Measurements from ENCODE around the gene DARS1. TPM values are rescaled to one million over a fixed set of nuclear protein-coding genes. Genes with fewer than 3 reads are reported as not detected.

DARS1 gene
- total and polyA plus RNA-seq, 2 experiments from 2014 or later, result 115 to 148 TPM

GRCh38 chr2:136022396-136023146, 37.1 kb upstream of the DARS1 start:
- Mint-ChIP-seq H3K4me3 (no peak overlapping the region), H3K27ac (no peak overlapping the region), H3K27me3 (ENCODE audit: insufficient read depth, low read depth, poor library complexity) (peaks cover 5% of the 10 kb centered on the region), H3K4me1 (peaks cover 23% of the 10 kb centered on the region), H3K36me3 (ENCODE audit: low read depth) (no peaks in the 10 kb centered on the region), H3K9me3 (no peaks in the 10 kb centered on the region)
- Histone ChIP-seq H3F3A (replicated peaks; ENCODE audit: low read depth) (no peaks in the 10 kb centered on the region), H3K4me1 (ENCODE audit: insufficient read depth) (peaks cover 7% of the 10 kb centered on the region), H3K27me3 (ENCODE audit: insufficient read depth) (peaks cover 7% of the 10 kb centered on the region; the same call in 1 of the 2 replicates), H2AFZ (no peak overlapping the region), H3K9me2 (ENCODE audit: insufficient read depth) (no peaks in the 10 kb centered on the region), H4K20me1 (replicated peaks; ENCODE audit: insufficient read depth) (no peaks in the 10 kb centered on the region), H3K36me3 (ENCODE audit: insufficient read depth) (no peaks in the 10 kb centered on the region), H3K4me2 (no peak overlapping the region), H3K79me2 (replicated peaks; ENCODE audit: insufficient read depth) (no peaks in the 10 kb centered on the region), H3K4me3 (no peak overlapping the region), H3K27ac (ENCODE audit: low read depth) (no peak overlapping the region)
- ATAC-seq, result no peak
- DNase-seq (ENCODE audit: low spot score), result no peak
- TF ChIP-seq, protein P1, sequence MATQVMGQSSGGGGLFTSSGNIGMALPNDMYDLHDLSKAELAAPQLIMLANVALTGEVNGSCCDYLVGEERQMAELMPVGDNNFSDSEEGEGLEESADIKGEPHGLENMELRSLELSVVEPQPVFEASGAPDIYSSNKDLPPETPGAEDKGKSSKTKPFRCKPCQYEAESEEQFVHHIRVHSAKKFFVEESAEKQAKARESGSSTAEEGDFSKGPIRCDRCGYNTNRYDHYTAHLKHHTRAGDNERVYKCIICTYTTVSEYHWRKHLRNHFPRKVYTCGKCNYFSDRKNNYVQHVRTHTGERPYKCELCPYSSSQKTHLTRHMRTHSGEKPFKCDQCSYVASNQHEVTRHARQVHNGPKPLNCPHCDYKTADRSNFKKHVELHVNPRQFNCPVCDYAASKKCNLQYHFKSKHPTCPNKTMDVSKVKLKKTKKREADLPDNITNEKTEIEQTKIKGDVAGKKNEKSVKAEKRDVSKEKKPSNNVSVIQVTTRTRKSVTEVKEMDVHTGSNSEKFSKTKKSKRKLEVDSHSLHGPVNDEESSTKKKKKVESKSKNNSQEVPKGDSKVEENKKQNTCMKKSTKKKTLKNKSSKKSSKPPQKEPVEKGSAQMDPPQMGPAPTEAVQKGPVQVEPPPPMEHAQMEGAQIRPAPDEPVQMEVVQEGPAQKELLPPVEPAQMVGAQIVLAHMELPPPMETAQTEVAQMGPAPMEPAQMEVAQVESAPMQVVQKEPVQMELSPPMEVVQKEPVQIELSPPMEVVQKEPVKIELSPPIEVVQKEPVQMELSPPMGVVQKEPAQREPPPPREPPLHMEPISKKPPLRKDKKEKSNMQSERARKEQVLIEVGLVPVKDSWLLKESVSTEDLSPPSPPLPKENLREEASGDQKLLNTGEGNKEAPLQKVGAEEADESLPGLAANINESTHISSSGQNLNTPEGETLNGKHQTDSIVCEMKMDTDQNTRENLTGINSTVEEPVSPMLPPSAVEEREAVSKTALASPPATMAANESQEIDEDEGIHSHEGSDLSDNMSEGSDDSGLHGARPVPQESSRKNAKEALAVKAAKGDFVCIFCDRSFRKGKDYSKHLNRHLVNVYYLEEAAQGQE (IDR thresholded peaks at IDR 0.05; ENCODE audit: unreplicated experiment), result no peak
- TF ChIP-seq NANOG (IDR thresholded peaks at IDR 0.05; ENCODE audit: borderline replicate concordance) (no peak), ZNF331 (CRISPR knock-in tag; IDR thresholded peaks at IDR 0.05; ENCODE audit: low read depth) (no peak), ETS1 (IDR thresholded peaks at IDR 0.05) (no peak), STAT1 (IDR thresholded peaks at IDR 0.05; ENCODE audit: unreplicated experiment) (no peak), EZH2phosphoT487 (IDR thresholded peaks at IDR 0.05; ENCODE audit: unreplicated experiment) (no peak), ZNF114 (CRISPR knock-in tag; IDR thresholded peaks at IDR 0.05) (no peak), POLR2AphosphoS5 (IDR thresholded peaks at IDR 0.05; ENCODE audit: low read depth) (no peak), EZH2 (IDR thresholded peaks at IDR 0.05; ENCODE audit: low read depth, unreplicated experiment) (no peak), JUNB (IDR thresholded peaks at IDR 0.05; ENCODE audit: unreplicated experiment) (no peak), CREB1 (CRISPR knock-in tag; IDR thresholded peaks at IDR 0.05; ENCODE audit: low read depth) (no peak)
- TF ChIP-seq, protein P2, sequence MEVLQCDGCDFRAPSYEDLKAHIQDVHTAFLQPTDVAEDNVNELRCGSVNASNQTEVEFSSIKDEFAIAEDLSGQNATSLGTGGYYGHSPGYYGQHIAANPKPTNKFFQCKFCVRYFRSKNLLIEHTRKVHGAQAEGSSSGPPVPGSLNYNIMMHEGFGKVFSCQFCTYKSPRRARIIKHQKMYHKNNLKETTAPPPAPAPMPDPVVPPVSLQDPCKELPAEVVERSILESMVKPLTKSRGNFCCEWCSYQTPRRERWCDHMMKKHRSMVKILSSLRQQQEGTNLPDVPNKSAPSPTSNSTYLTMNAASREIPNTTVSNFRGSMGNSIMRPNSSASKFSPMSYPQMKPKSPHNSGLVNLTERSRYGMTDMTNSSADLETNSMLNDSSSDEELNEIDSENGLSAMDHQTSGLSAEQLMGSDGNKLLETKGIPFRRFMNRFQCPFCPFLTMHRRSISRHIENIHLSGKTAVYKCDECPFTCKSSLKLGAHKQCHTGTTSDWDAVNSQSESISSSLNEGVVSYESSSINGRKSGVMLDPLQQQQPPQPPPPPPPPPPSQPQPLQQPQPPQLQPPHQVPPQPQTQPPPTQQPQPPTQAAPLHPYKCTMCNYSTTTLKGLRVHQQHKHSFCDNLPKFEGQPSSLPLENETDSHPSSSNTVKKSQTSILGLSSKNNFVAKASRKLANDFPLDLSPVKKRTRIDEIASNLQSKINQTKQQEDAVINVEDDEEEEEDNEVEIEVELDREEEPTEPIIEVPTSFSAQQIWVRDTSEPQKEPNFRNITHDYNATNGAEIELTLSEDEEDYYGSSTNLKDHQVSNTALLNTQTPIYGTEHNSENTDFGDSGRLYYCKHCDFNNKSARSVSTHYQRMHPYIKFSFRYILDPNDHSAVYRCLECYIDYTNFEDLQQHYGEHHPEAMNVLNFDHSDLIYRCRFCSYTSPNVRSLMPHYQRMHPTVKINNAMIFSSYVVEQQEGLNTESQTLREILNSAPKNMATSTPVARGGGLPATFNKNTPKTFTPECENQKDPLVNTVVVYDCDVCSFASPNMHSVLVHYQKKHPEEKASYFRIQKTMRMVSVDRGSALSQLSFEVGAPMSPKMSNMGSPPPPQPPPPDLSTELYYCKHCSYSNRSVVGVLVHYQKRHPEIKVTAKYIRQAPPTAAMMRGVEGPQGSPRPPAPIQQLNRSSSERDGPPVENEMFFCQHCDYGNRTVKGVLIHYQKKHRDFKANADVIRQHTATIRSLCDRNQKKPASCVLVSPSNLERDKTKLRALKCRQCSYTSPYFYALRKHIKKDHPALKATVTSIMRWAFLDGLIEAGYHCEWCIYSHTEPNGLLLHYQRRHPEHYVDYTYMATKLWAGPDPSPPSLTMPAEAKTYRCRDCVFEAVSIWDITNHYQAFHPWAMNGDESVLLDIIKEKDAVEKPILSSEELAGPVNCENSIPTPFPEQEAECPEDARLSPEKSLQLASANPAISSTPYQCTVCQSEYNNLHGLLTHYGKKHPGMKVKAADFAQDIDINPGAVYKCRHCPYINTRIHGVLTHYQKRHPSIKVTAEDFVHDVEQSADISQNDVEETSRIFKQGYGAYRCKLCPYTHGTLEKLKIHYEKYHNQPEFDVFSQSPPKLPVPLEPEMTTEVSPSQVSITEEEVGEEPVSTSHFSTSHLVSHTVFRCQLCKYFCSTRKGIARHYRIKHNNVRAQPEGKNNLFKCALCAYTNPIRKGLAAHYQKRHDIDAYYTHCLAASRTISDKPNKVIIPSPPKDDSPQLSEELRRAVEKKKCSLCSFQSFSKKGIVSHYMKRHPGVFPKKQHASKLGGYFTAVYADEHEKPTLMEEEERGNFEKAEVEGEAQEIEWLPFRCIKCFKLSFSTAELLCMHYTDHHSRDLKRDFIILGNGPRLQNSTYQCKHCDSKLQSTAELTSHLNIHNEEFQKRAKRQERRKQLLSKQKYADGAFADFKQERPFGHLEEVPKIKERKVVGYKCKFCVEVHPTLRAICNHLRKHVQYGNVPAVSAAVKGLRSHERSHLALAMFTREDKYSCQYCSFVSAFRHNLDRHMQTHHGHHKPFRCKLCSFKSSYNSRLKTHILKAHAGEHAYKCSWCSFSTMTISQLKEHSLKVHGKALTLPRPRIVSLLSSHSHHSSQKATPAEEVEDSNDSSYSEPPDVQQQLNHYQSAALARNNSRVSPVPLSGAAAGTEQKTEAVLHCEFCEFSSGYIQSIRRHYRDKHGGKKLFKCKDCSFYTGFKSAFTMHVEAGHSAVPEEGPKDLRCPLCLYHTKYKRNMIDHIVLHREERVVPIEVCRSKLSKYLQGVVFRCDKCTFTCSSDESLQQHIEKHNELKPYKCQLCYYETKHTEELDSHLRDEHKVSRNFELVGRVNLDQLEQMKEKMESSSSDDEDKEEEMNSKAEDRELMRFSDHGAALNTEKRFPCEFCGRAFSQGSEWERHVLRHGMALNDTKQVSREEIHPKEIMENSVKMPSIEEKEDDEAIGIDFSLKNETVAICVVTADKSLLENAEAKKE (CRISPR knock-in tag; IDR thresholded peaks at IDR 0.05), result no peak
- TF ChIP-seq, protein P3, sequence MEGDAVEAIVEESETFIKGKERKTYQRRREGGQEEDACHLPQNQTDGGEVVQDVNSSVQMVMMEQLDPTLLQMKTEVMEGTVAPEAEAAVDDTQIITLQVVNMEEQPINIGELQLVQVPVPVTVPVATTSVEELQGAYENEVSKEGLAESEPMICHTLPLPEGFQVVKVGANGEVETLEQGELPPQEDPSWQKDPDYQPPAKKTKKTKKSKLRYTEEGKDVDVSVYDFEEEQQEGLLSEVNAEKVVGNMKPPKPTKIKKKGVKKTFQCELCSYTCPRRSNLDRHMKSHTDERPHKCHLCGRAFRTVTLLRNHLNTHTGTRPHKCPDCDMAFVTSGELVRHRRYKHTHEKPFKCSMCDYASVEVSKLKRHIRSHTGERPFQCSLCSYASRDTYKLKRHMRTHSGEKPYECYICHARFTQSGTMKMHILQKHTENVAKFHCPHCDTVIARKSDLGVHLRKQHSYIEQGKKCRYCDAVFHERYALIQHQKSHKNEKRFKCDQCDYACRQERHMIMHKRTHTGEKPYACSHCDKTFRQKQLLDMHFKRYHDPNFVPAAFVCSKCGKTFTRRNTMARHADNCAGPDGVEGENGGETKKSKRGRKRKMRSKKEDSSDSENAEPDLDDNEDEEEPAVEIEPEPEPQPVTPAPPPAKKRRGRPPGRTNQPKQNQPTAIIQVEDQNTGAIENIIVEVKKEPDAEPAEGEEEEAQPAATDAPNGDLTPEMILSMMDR (conservative IDR thresholded peaks at IDR 0.05; ENCODE audit: low read depth in 2 of 2), result no peak

Data from GM23338 (cell line).